Fibroblast of peridontal ligament (primary cell): ENCODE measurements around the gene XPO6.
A peak's percentile ranks its signal among the peaks of the same experiment; 100 is the strongest.
"Not testable (repeated sequence)": the region's sequence is repeated elsewhere in the genome, so short reads cannot be mapped to it uniquely, and the experiment has no call there.

Experiments used
- DNase-seq: peaks from one replicate; pipeline ENCODE4 v3.0.0-alpha.2; 2010; ENCODE audit errors: extremely low read depth

Gene XPO6

GRCh38 chr16:28211758-28212531 lies at the start of gene XPO6:
Gene XPO6 (minus strand): TSS chr16:28211965. CDS start chr16:28211368, 597 bp downstream.
- DNase-seq: peak; percentile 91

- DNase-seq: no peak
Measured at GRCh38 chr16:28260193-28260592, 48.4 kb upstream of the XPO6 start.

GRCh38 chr16:28259781-28260150 lies 48.0 kb upstream of the XPO6 start:
- DNase-seq: no peak

GRCh38 chr16:28259091-28259780 lies 47.5 kb upstream of the XPO6 start:
- no peak for DNase-seq

- DNase-seq: peak; percentile 11
Measured at GRCh38 chr16:28258567-28258966, 46.8 kb upstream of the XPO6 start.

GRCh38 chr16:28257256-28257655 lies 45.5 kb upstream of the XPO6 start:
- DNase-seq: no peak

- DNase-seq: no peak
Measured at GRCh38 chr16:28255838-28256237, 44.1 kb upstream of the XPO6 start.

- no peak for DNase-seq
Measured at GRCh38 chr16:28254158-28254557, 42.4 kb upstream of the XPO6 start.

- DNase-seq: no peak
Measured at GRCh38 chr16:28250999-28251398, 39.2 kb upstream of the XPO6 start.

GRCh38 chr16:28249483-28249882 lies 37.7 kb upstream of the XPO6 start:
- DNase-seq: not testable (repeated sequence)

GRCh38 chr16:28241924-28242323 lies 30.2 kb upstream of the XPO6 start:
- DNase-seq: no peak

GRCh38 chr16:28237754-28238357 lies 26.1 kb upstream of the XPO6 start:
- DNase-seq: no peak

- no peak for DNase-seq
Measured at GRCh38 chr16:28231763-28232162, 20.0 kb upstream of the XPO6 start.

GRCh38 chr16:28223909-28224308 lies 12.1 kb upstream of the XPO6 start:
- DNase-seq: not testable (repeated sequence)

- DNase-seq: not testable (repeated sequence)
Measured at GRCh38 chr16:28219777-28220176, 8.0 kb upstream of the XPO6 start.

GRCh38 chr16:28219282-28219681 lies 7.5 kb upstream of the XPO6 start:
- DNase-seq: no peak

- peak; percentile 59 for DNase-seq
Measured at GRCh38 chr16:28218109-28218508, 6.3 kb upstream of the XPO6 start.

GRCh38 chr16:28217326-28217725 lies 5.6 kb upstream of the XPO6 start:
- DNase-seq: no peak

- no peak for DNase-seq
Measured at GRCh38 chr16:28213396-28213795, 1.6 kb upstream of the XPO6 start.

GRCh38 chr16:28212532-28212873 lies 738 bp upstream of the XPO6 start:
- peak; percentile 38 for DNase-seq

- DNase-seq: peak; percentile 54
Measured at GRCh38 chr16:28210979-28211588, 681 bp downstream of the XPO6 start.

GRCh38 chr16:28210264-28210663 lies 1.5 kb downstream of the XPO6 start:
- no peak for DNase-seq

- DNase-seq: no peak
Measured at GRCh38 chr16:28208824-28209223, 2.9 kb downstream of the XPO6 start.
